SK-N-MC (cell line): ENCODE results near the gene ERFE.

Source experiments
- DNase-seq: peaks from one replicate; pipeline ENCODE4 v3.0.0-alpha.2; 2011; ENCODE audit warnings: low read depth, low spot score
- H3K27ac ChIP-seq: fragments of 200-600 bp; sonication (generic); 2 replicates; pipeline ENCODE4 v1.5.1; 2016; ENCODE audit warnings: mixed run types
- H3K36me3 ChIP-seq: fragments of 200-600 bp; sonication (generic); 2 replicates; pipeline ENCODE4 v1.6.1; 2017; ENCODE audit warnings: antibody characterized with exemption, low read length, mixed read lengths; ENCODE audit not compliant: insufficient read depth
- H3K4me3 ChIP-seq: fragments of 200-600 bp; sonication (generic); 2 replicates; pipeline ENCODE4 v1.5.1; 2016
- H3K9ac ChIP-seq: fragments of 200-600 bp; sonication (generic); 2 replicates; pipeline ENCODE4 v1.8.0; 2017; ENCODE audit warnings: mixed run types, mixed read lengths; ENCODE audit not compliant: insufficient read length
- H3K9me3 ChIP-seq: fragments of 200-600 bp; sonication (generic); 2 replicates; pipeline ENCODE4 v1.6.1; 2017; ENCODE audit warnings: low read depth, mild to moderate bottlenecking, antibody characterized with exemption, low read length, moderate library complexity, mixed read lengths
- EZH2 ChIP-seq: fragments of 200-600 bp; sonication (generic); IDR thresholded peaks from one replicate; pipeline ENCODE4 v1.6.1; 2017; ENCODE audit warnings: antibody characterized with exemption
- FOXP2 ChIP-seq: optimal IDR thresholded peaks from 2 replicates; pipeline ENCODE3; 2011; ENCODE audit warnings: mild to moderate bottlenecking, moderate library complexity; ENCODE audit not compliant: insufficient read depth; ENCODE audit errors: extremely low read length, control extremely low read depth
- POLR2AphosphoS5 ChIP-seq: IDR thresholded peaks from 2 replicates; pipeline ENCODE4 v1.6.1; 2012; ENCODE audit warnings: mild to moderate bottlenecking, low read depth, low read length, borderline replicate concordance

ERFE gene

DNA sequence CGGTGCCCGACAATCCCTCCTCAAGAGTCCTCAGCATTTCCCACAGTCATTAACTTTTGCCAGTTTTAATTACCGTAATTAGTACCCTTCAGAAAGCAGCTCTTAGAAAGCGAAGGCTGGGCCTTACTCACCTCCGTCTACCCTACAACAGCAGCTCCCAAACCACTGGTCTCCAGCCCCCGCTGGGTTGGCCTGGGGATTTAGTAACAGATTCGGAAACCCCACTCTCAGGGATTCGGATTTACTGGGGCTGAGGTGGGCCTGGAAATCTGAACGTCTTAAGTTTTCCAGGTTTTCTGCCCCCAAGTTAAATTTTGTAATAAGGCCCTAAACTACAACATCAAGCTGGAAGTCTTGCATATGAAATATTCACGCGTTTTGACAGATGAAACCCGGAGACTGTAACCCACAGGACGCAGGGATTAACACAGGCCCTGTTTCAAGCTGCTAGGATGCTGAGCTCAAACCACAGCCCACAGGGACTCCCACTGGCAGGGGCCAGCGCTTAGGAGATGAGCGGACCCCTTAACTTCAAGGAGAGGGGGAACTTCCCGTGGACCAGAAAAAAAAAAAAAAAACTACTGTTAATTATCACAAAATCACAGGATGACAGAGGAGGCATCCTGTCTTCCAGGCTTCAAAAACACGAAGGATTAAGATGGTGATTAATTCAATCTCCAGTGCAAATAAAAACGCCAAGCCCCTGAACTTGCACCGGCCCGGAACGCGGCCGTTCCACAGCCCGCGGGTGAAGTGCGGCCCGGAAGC lies 43.7 kb downstream of the ERFE start:
- Histone ChIP-seq H3K9me3 (no peaks in the 10 kb centered on the region), H3K9ac (peak overlapping the region; percentile 95), H3K36me3 (peaks cover 8% of the 10 kb centered on the region; the same call in 1 of the 2 replicates), H3K27ac (peak overlapping the region; percentile 57; the same call in 1 of the 2 replicates), H3K4me3 (peak overlapping the region; percentile 90)
- TF ChIP-seq FOXP2 (no peak), EZH2 (no peak), POLR2AphosphoS5 (no peak)
- DNase-seq = no peak

GRCh38 chr2:238203094-238203972 lies 44.6 kb downstream of the ERFE start, which contains the start of gene ILKAP:
TSS of gene ILKAP (minus strand) at chr2:238203695. CDS start at chr2:238203553, 142 bp downstream.
- H3K9ac ChIP-seq = peak within 1 kb of the TSS; percentile 95
- H3K9me3 ChIP-seq = no peaks in the 10 kb centered on the region
- TF ChIP-seq POLR2AphosphoS5 (peak; percentile 76; the same call in 1 of the 2 replicates), EZH2 (no peak), FOXP2 (no peak)
- peaks cover 8% of the 10 kb centered on the region; the same call in 1 of the 2 replicates for H3K36me3 ChIP-seq
- H3K27ac ChIP-seq = peak within 1 kb of the TSS; percentile 86
- H3K4me3 ChIP-seq = peak within 1 kb of the TSS; percentile 90
- DNase-seq = no peak

- DNase-seq = no peak
Measured at GRCh38 chr2:238203973-238204683, 45.4 kb downstream of the ERFE start.

GRCh38 chr2:238207006-238207405 lies 48.2 kb downstream of the ERFE start:
- Histone ChIP-seq H3K27ac (no peak overlapping the region), H3K9ac (no peak overlapping the region), H3K9me3 (no peaks in the 10 kb centered on the region), H3K4me3 (no peak overlapping the region), H3K36me3 (no peaks in the 10 kb centered on the region)
- no peak for TF ChIP-seq FOXP2
- TF ChIP-seq POLR2AphosphoS5 = no peak
- no peak for TF ChIP-seq EZH2
- DNase-seq = no peak

More at GRCh38 chr2:238203973-238204683, 45.4 kb downstream of the ERFE start:
- TF ChIP-seq FOXP2 (no peak), EZH2 (no peak), POLR2AphosphoS5 (no peak)
- Histone ChIP-seq H3K27ac (peak overlapping the region; percentile 86), H3K4me3 (peak overlapping the region; percentile 76), H3K9ac (peak overlapping the region; percentile 88), H3K36me3 (peaks cover 8% of the 10 kb centered on the region; the same call in 1 of the 2 replicates), H3K9me3 (no peaks in the 10 kb centered on the region)

GRCh38 chr2:238216651-238217184 lies 57.9 kb downstream of the ERFE start:
- TF ChIP-seq POLR2AphosphoS5 (no peak), EZH2 (no peak), FOXP2 (no peak)
- Histone ChIP-seq H3K36me3 (no peaks in the 10 kb centered on the region), H3K9ac (no peak overlapping the region), H3K9me3 (no peaks in the 10 kb centered on the region), H3K4me3 (no peak overlapping the region), H3K27ac (no peak overlapping the region)
- DNase-seq = no peak
